ENCODE data around the gene GLIS1. TPM values are rescaled to one million over a fixed set of nuclear protein-coding genes. Genes with fewer than 3 reads are reported as not detected.

Gene GLIS1
- total RNA-seq, 1 experiment from 2014 or later, result 1.7 TPM

DNA sequence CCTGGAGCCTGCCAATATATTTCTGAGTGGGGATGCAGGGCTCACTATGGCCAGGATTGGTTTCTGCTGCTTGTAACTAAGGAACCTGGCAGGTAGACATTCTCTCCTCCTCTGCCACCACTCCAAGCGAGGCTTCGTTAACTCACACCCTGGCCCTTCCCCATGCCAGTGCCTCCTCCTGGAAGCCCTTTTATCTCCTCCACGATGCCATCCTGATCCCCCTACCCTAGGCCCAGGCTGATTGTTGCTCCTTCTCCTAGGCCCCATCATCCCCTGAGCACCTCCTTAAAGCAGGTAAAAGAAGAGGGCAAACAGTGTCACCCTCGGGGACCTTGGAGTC, 161.2 kb downstream of the GLIS1 start:
- CTCF ChIA-PET, result interaction anchor here (0.6 kb wide), 1 partner anchor 91 kb away, joined by 3 read pairs; no protein-coding TSS in a partner anchor

GRCh38 chr1:53576866-53577760, 161.9 kb downstream of the GLIS1 start:
- Histone ChIP-seq H3K36me3 (ENCODE audit: low read depth, low read length) (no peaks in the 10 kb centered on the region), H3K27me3 (ENCODE audit: low read length) (no peaks in the 10 kb centered on the region), H3K4me1 (ENCODE audit: insufficient read depth, low read length) (0 out of 2 replicates have a peak, but pooled peaks cover 9% of the 10 kb centered on the region), H3K9me3 (ENCODE audit: low read length) (no peaks in the 10 kb centered on the region), H2AFZ (ENCODE audit: low read length) (no peak overlapping the region), H3K9ac (ENCODE audit: low read length) (no peak overlapping the region), H3F3A (ENCODE audit: low read length, unreplicated experiment) (no peaks in the 10 kb centered on the region), H3K9me2 (replicated peaks; ENCODE audit: low read length) (no peaks in the 10 kb centered on the region), H4K20me1 (ENCODE audit: low read length) (no peaks in the 10 kb centered on the region), H3K27ac (ENCODE audit: low read length) (no peak overlapping the region), H3K4me2 (ENCODE audit: low read length) (no peak overlapping the region), H3K79me2 (ENCODE audit: low read length) (no peaks in the 10 kb centered on the region), H3K4me3 (ENCODE audit: low read length) (no peak overlapping the region)
- ATAC-seq (no peak), DNase-seq (no peak)
- intact Hi-C loops (cut with micrococcal nuclease), result no loop called here
- ChIA-PET POLR2A (ENCODE audit: unreplicated experiment) (no interaction called here), CTCF (no interaction called here)
- TF ChIP-seq EZH2 (IDR thresholded peaks at IDR 0.05; ENCODE audit: low read length, unreplicated experiment) (no peak), EZH2phosphoT487 (IDR thresholded peaks at IDR 0.05; ENCODE audit: borderline replicate concordance, low read length) (no peak), CTCF (conservative IDR thresholded peaks at IDR 0.05; ENCODE audit: low read depth, low read length) (peak; percentile 22; the same call in 1 of the 2 replicates)
- no TSS peak for BruUV-seq (replicated peaks)

More for the DNA sequence above, 161.2 kb downstream of the GLIS1 start:
- Histone ChIP-seq H3K9ac (ENCODE audit: low read length) (no peak overlapping the region), H3K27ac (ENCODE audit: low read length) (no peak overlapping the region), H3K9me3 (ENCODE audit: low read length) (no peaks in the 10 kb centered on the region), H3K4me3 (ENCODE audit: low read length) (no peak overlapping the region), H3F3A (ENCODE audit: low read length, unreplicated experiment) (no peaks in the 10 kb centered on the region), H3K36me3 (ENCODE audit: low read depth, low read length) (no peaks in the 10 kb centered on the region), H2AFZ (ENCODE audit: low read length) (no peak overlapping the region), H3K9me2 (replicated peaks; ENCODE audit: low read length) (no peaks in the 10 kb centered on the region), H3K79me2 (ENCODE audit: low read length) (no peaks in the 10 kb centered on the region), H3K4me1 (ENCODE audit: insufficient read depth, low read length) (0 out of 2 replicates have a peak, but pooled peaks cover 3% of the 10 kb centered on the region), H3K27me3 (ENCODE audit: low read length) (no peaks in the 10 kb centered on the region), H3K4me2 (ENCODE audit: low read length) (no peak overlapping the region), H4K20me1 (ENCODE audit: low read length) (no peaks in the 10 kb centered on the region)
- no TSS peak for BruUV-seq (replicated peaks)
- intact Hi-C loops (cut with micrococcal nuclease), result no loop called here
- POLR2A ChIA-PET (ENCODE audit: unreplicated experiment), result no interaction called here
- no peak for ATAC-seq
- DNase-seq, result no peak
- TF ChIP-seq EZH2 (IDR thresholded peaks at IDR 0.05; ENCODE audit: low read length, unreplicated experiment) (no peak), EZH2phosphoT487 (IDR thresholded peaks at IDR 0.05; ENCODE audit: borderline replicate concordance, low read length) (no peak), CTCF (conservative IDR thresholded peaks at IDR 0.05; ENCODE audit: low read depth, low read length) (no peak)

DNA sequence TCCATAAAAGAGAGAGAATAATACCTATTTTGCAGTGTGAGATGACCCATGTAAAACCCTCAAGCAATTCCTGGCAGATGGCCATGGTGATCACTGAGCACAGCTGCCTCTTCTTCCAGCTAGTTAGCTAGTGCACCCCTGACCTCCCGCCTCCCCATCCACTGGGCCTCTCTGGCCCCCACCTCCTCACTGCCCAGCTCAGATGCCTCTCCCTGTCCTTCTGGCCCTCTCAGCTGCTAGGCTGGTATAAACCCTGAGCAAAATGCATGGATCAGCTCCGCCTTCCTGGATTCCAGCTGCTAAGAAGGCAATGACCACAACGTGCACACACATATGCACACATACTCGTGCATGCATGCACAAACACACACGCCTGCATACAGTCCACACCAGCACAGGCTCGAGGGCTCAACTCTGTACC, 162.6 kb downstream of the GLIS1 start:
- H3K27ac ChIP-seq (ENCODE audit: low read length), result no peak overlapping the region
- H3F3A ChIP-seq (ENCODE audit: low read length, unreplicated experiment), result no peaks in the 10 kb centered on the region
- ChIA-PET POLR2A (ENCODE audit: unreplicated experiment) (no interaction called here), CTCF (no interaction called here)
- H3K4me1 ChIP-seq (ENCODE audit: insufficient read depth, low read length), result 0 out of 2 replicates have a peak, but pooled peaks cover 9% of the 10 kb centered on the region
- intact Hi-C loops (cut with micrococcal nuclease), result no loop called here
- no peak for TF ChIP-seq CTCF (conservative IDR thresholded peaks at IDR 0.05; ENCODE audit: low read depth, low read length)
- TF ChIP-seq EZH2phosphoT487 (IDR thresholded peaks at IDR 0.05; ENCODE audit: borderline replicate concordance, low read length), result no peak
- TF ChIP-seq EZH2 (IDR thresholded peaks at IDR 0.05; ENCODE audit: low read length, unreplicated experiment), result no peak
- H3K4me3 ChIP-seq (ENCODE audit: low read length), result no peak overlapping the region
- H3K9ac ChIP-seq (ENCODE audit: low read length), result no peak overlapping the region
- no peaks in the 10 kb centered on the region for H3K27me3 ChIP-seq (ENCODE audit: low read length)
- H3K9me3 ChIP-seq (ENCODE audit: low read length), result no peaks in the 10 kb centered on the region
- BruUV-seq (replicated peaks), result no TSS peak
- no peaks in the 10 kb centered on the region for H3K36me3 ChIP-seq (ENCODE audit: low read depth, low read length)
- no peak overlapping the region for H3K4me2 ChIP-seq (ENCODE audit: low read length)
- DNase-seq (no peak), ATAC-seq (no peak)
- H3K79me2 ChIP-seq (ENCODE audit: low read length), result no peaks in the 10 kb centered on the region
- no peak overlapping the region for H2AFZ ChIP-seq (ENCODE audit: low read length)
- no peaks in the 10 kb centered on the region for H4K20me1 ChIP-seq (ENCODE audit: low read length)
- no peaks in the 10 kb centered on the region for H3K9me2 ChIP-seq (replicated peaks; ENCODE audit: low read length)
